ENCODE data around the gene PCDH7.

GRCh38 chr4:30753316-30753715, 33.1 kb downstream of the PCDH7 start:
- TF ChIP-seq EZH2phosphoT487 (IDR thresholded peaks at IDR 0.05; ENCODE audit: insufficient read depth, low read depth) = no peak
- no peak for TF ChIP-seq EZH2 (IDR thresholded peaks at IDR 0.05; ENCODE audit: insufficient read depth, poor library complexity, severe bottlenecking)
